ENCODE results near the gene WRAP73. TPM values are rescaled to one million over a fixed set of nuclear protein-coding genes. Genes with fewer than 3 reads are reported as not detected.

WRAP73 gene
- total and polyA plus RNA-seq, 9 of the 15 experiments (the other 6 are each of a cell fraction or from before 2014, with no cell fraction given), result 4.3 to 51.8 (median 30.1) TPM

DNA sequence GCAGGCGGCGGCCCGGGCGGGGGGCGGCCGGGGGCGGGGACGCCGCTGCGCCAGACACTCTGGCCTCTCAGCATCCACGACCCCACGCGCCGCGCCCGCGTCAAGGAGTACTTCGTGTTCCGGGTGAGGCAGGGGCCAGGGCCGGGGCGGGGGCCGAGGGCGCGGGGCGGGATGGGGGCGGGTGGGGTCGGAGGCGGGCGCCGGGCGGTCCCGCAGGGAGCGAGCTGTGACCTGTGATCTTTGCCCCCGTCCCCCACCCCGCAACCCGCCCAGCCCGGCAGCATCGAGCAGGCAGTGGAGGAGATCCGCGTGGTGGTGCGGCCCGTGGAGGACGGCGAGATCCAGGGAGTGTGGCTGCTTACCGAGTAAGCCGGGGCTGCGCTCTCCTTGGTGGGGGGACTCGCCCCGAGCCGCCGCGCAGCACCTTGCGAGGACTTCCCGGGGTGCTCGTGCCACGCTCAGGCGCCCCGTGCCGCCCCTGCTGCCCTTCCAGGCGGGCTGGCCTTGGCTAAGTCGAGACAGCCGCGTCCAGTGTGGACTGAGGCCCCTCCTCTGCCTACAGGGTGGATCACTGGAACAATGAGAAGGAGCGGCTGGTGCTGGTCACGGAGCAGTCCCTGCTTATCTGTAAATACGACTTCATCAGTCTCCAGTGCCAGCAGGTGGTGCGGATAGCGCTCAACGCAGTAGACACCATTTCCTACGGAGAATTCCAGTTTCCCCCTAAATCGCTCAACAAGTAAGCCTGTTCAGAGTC is 24.6 kb downstream of the WRAP73 start (continued):
- no peak for TF ChIP-seq BMI1 (IDR thresholded peaks at IDR 0.05; ENCODE audit: low read length)

DNA sequence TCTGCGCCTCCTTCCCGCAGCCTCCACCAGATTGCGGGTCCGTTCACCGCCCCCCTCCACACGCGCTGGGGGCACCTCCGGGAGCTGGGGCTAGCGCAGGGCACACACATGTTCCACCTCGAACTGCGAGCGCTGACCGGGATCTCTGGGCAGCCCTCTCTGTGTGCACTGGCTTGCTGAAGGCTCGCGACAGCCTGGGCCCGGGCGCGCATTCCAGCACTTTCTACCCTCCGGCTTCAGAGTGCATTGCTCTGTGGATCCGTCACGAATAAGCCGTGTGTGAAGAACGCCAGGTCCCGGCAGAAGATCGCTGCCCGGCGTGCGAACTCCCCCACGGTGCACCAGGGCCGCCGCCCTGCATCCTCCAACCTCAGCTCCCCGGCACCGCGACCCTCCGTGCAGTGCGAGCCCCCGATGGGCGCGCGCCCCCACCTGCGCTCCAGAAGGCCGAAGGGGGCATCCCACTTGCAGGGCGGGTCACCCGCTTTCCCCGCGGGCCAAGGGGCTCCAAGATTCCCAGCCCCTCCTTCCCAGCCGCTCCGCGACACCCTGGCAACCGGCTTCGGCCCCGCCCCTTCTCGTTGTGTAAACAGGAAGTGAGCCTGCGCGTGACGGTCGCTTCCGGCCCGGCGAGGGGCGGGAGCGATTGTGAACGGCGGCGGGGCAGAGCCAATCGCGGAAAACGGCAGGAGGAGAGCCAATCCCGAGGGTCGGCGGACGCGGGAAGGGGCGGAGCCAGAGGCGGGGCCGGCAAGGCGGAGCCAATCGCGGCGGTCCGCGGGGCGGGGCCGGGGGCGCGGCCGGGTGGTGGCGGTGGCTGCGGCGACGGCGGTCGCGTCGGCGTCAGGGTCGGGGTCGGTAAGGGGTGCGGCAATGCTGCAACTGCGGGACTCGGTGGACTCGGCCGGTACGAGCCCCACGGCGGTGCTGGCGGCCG is 25.4 kb downstream of the WRAP73 start, which contains the start of gene TPRG1L:
Gene TPRG1L, plus strand, starts transcription at position 816 of the 937 bp plus-strand sequence. Its CDS starts 58 bp downstream, at position 874.
- H3K4me1 ChIP-seq (replicated peaks in 1 of 2; ENCODE audit: control insufficient read depth in 2 of 2, insufficient read depth in 2 of 2, low read length in 2 of 2), result peaks cover 10 to 25% of the 10 kb centered on the region in 2 experiments; a peak in 4 of 5 replicates
- ChIA-PET CTCF (ENCODE audit: low intra/inter-chr PET ratio) (interaction anchor here (0.7 kb wide), 1 partner anchor 135 kb away, joined by 3 read pairs; no protein-coding TSS in a partner anchor), POLR2A (interaction anchor here (0.6 to 0.7 kb wide), 4 partner anchors 24 to 1060 kb away, joined by 3 to 4 read pairs (median 3); no protein-coding TSS in a partner anchor)
- peaks cover 5 to 23% of the 10 kb centered on the region in 2 experiments; a peak in 4 of 5 replicates for H3K27me3 ChIP-seq (ENCODE audit: control insufficient read depth in 2 of 2, insufficient read depth in 2 of 2, low read length in 2 of 2)
- peak within 1 kb of the TSS; percentile 92 for H3K4me2 ChIP-seq (ENCODE audit: insufficient read depth, low read length)
- DNase-seq (ENCODE audit: extremely low read depth in 1 of 4, low spot score in 3 of 4) (peak; percentile 99 to 100 (median 100)), ATAC-seq (peak; percentile 96), FAIRE-seq (peak; percentile 87)
- peak within 1 kb of the TSS; percentile 44; the same call in 2 of the 3 replicates for H3K27ac ChIP-seq (ENCODE audit: extremely low read depth, low read depth, low read length)
- no peaks in the 10 kb centered on the region for H3K9me3 ChIP-seq (replicated peaks; ENCODE audit: control insufficient read depth, insufficient read depth, low read depth, low read length)
- H3K36me3 ChIP-seq (ENCODE audit: control insufficient read depth, insufficient read depth, low read length), result peaks cover 20% of the 10 kb centered on the region; the same call in 1 of the 3 replicates
- in situ Hi-C loops (cut with MboI), result loop anchor here (5.0 kb wide), 1 partner anchor 182 kb away; no protein-coding TSS in a partner anchor
- H3K9me1 ChIP-seq (ENCODE audit: control insufficient read depth, insufficient read depth, low read length), result no peaks in the 10 kb centered on the region
- 0 out of 2 replicates have a peak, but pooled peaks cover under 1% of the 10 kb centered on the region for H4K20me1 ChIP-seq (replicated peaks; ENCODE audit: control insufficient read depth, insufficient read depth, low read length)
- no TSS peak for BruUV-seq (replicated peaks)
- peak within 1 kb of the TSS; percentile 95 for H3K4me3 ChIP-seq
- WGBS (ENCODE audit: insufficient coverage, low coverage, missing lambda C conversion rate), result 3% methylated on average over 85 of the region's 108 CpGs
- no peaks in the 10 kb centered on the region for H3K79me2 ChIP-seq (ENCODE audit: control insufficient read depth, insufficient read depth, low read length)
- peak within 1 kb of the TSS; percentile 97 for H2AFZ ChIP-seq (ENCODE audit: low read depth, low read length)
- intact Hi-C loops (cut with micrococcal nuclease), result loop anchor here (5.0 kb wide), 1 partner anchor 98 kb away; no protein-coding TSS in a partner anchor
- H3K9ac ChIP-seq (ENCODE audit: insufficient read depth in 1 of 2, low read depth in 2 of 2, low read length in 2 of 2), result peak within 1 kb of the TSS; percentile 55 to 91
- TF ChIP-seq ETV5 (CRISPR knock-in tag; IDR thresholded peaks at IDR 0.05; ENCODE audit: low read depth) (no peak; the same call in 1 of the 2 replicates), BCOR (IDR thresholded peaks at IDR 0.05) (peak; percentile 13; the same call in 1 of the 2 replicates), TCF3 (CRISPR knock-in tag; IDR thresholded peaks at IDR 0.05) (no peak), CCNT2 (IDR thresholded peaks at IDR 0.05; ENCODE audit: borderline replicate concordance, extremely low read depth, insufficient read length, low read depth, low read length) (peak; percentile 73), FOS (IDR thresholded peaks at IDR 0.05; ENCODE audit: extremely low read depth, insufficient read length) (peak; percentile 87), ATF1 (CRISPR knock-in tag; IDR thresholded peaks at IDR 0.05) (peak; percentile 10; the same call in 1 of the 2 replicates), ATF1 (tag; IDR thresholded peaks at IDR 0.05) (peak; percentile 89), CXXC5 (CRISPR knock-in tag; IDR thresholded peaks at IDR 0.05) (peak; percentile 90), MTA3 (IDR thresholded peaks at IDR 0.05; ENCODE audit: borderline replicate concordance) (peak; percentile 67; the same call in 1 of the 2 replicates)
- TF ChIP-seq, protein P1, sequence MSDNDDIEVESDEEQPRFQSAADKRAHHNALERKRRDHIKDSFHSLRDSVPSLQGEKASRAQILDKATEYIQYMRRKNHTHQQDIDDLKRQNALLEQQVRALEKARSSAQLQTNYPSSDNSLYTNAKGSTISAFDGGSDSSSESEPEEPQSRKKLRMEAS (CRISPR knock-in tag; IDR thresholded peaks at IDR 0.05), result peak; percentile 24; the same call in 1 of the 2 replicates
- TF ChIP-seq, protein P2, sequence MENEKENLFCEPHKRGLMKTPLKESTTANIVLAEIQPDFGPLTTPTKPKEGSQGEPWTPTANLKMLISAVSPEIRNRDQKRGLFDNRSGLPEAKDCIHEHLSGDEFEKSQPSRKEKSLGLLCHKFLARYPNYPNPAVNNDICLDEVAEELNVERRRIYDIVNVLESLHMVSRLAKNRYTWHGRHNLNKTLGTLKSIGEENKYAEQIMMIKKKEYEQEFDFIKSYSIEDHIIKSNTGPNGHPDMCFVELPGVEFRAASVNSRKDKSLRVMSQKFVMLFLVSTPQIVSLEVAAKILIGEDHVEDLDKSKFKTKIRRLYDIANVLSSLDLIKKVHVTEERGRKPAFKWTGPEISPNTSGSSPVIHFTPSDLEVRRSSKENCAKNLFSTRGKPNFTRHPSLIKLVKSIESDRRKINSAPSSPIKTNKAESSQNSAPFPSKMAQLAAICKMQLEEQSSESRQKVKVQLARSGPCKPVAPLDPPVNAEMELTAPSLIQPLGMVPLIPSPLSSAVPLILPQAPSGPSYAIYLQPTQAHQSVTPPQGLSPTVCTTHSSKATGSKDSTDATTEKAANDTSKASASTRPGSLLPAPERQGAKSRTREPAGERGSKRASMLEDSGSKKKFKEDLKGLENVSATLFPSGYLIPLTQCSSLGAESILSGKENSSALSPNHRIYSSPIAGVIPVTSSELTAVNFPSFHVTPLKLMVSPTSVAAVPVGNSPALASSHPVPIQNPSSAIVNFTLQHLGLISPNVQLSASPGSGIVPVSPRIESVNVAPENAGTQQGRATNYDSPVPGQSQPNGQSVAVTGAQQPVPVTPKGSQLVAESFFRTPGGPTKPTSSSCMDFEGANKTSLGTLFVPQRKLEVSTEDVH (IDR thresholded peaks at IDR 0.05; ENCODE audit: low read depth, partially characterized antibody), result peak; percentile 83
